ENCODE data around the gene CUTA. TPM values are rescaled to one million over a fixed set of nuclear protein-coding genes. Genes with fewer than 3 reads are reported as not detected.
A peak's percentile ranks its signal among the peaks of the same experiment; 100 is the strongest.

The CUTA gene
- total and polyA plus RNA-seq, 4 donors, result 88.7 to 275 (median 128) TPM

GRCh38 chr6:33433544-33434191 lies 15.8 kb upstream of the CUTA start:
- no peaks in the 10 kb centered on the region for H3K9me3 ChIP-seq (ENCODE audit: control insufficient read depth in 4 of 4, insufficient read depth in 3 of 4, low read length in 3 of 4)
- 32 to 41% methylated on average over 13 to 16 of the region's 17 CpGs for WGBS, 2 donors
- H3K27me3 ChIP-seq (ENCODE audit: control insufficient read depth in 3 of 3, insufficient read depth in 3 of 3, low read length in 2 of 3), result no peaks in the 10 kb centered on the region
- no peak overlapping the region for H3K27ac ChIP-seq (ENCODE audit: low read depth in 1 of 2, low read length in 1 of 2)
- H3K9ac ChIP-seq (ENCODE audit: insufficient read depth in 1 of 2, low read length in 2 of 2), result no peak overlapping the region
- peak in 2 of 3 donors; percentile 13 to 53 for DNase-seq
- peaks cover 3 to 26% (median 25%) of the 10 kb centered on the region in 4 donors for H3K36me3 ChIP-seq (ENCODE audit: control insufficient read depth in 4 of 4, insufficient read depth in 4 of 4, low read length in 4 of 4)
- peaks cover 4 to 36% (median 12%) of the 10 kb centered on the region in 5 donors for H3K4me1 ChIP-seq (ENCODE audit: control insufficient read depth in 5 of 5, insufficient read depth in 5 of 5, low read length in 5 of 5)
- no peak for TF ChIP-seq CTCF (IDR thresholded peaks at IDR 0.05; ENCODE audit: control extremely low read depth, extremely low read depth)
- no peak for ATAC-seq (ENCODE audit: insufficient read depth, low FRiP score)
- no peak overlapping the region for H3K4me3 ChIP-seq

- 100% methylated on average over 1 of the region's 1 CpG for WGBS, 2 donors
- Histone ChIP-seq H3K9me3 (ENCODE audit: control insufficient read depth in 4 of 4, insufficient read depth in 3 of 4, low read length in 3 of 4) (no peaks in the 10 kb centered on the region), H3K36me3 (ENCODE audit: control insufficient read depth in 4 of 4, insufficient read depth in 4 of 4, low read length in 4 of 4) (peaks cover 3 to 22% (median 20%) of the 10 kb centered on the region in 4 donors), H3K4me3 (no peak overlapping the region), H3K27me3 (ENCODE audit: control insufficient read depth in 3 of 3, insufficient read depth in 3 of 3, low read length in 2 of 3) (no peaks in the 10 kb centered on the region), H3K9ac (ENCODE audit: insufficient read depth in 1 of 2, low read length in 2 of 2) (no peak overlapping the region), H3K4me1 (ENCODE audit: control insufficient read depth in 5 of 5, insufficient read depth in 5 of 5, low read length in 5 of 5) (peaks cover 4 to 41% (median 17%) of the 10 kb centered on the region in 5 donors), H3K27ac (ENCODE audit: low read depth in 1 of 2, low read length in 1 of 2) (no peak overlapping the region)
- no peak for DNase-seq
- ATAC-seq (ENCODE audit: insufficient read depth, low FRiP score), result no peak
- TF ChIP-seq CTCF (IDR thresholded peaks at IDR 0.05; ENCODE audit: control extremely low read depth, extremely low read depth), result no peak
These were observed 15.2 kb upstream of the CUTA start for GRCh38 chr6:33433001-33433543.

- TF ChIP-seq CTCF (IDR thresholded peaks at IDR 0.05; ENCODE audit: control extremely low read depth, extremely low read depth), result no peak
- peaks cover 2 to 21% (median 16%) of the 10 kb centered on the region in 4 donors for H3K36me3 ChIP-seq (ENCODE audit: control insufficient read depth in 4 of 4, insufficient read depth in 4 of 4, low read length in 4 of 4)
- no peak overlapping the region for H3K4me3 ChIP-seq
- no peaks in the 10 kb centered on the region for H3K27me3 ChIP-seq (ENCODE audit: control insufficient read depth in 3 of 3, insufficient read depth in 3 of 3, low read length in 2 of 3)
- 43 to 73% methylated on average over 10 of the region's 10 CpGs for WGBS, 2 donors
- no peak overlapping the region for H3K9ac ChIP-seq (ENCODE audit: insufficient read depth in 1 of 2, low read length in 2 of 2)
- DNase-seq (no peak), ATAC-seq (ENCODE audit: insufficient read depth, low FRiP score) (no peak)
- peaks cover 4 to 41% (median 17%) of the 10 kb centered on the region in 5 donors for H3K4me1 ChIP-seq (ENCODE audit: control insufficient read depth in 5 of 5, insufficient read depth in 5 of 5, low read length in 5 of 5)
- no peak overlapping the region for H3K27ac ChIP-seq (ENCODE audit: low read depth in 1 of 2, low read length in 1 of 2)
- H3K9me3 ChIP-seq (ENCODE audit: control insufficient read depth in 4 of 4, insufficient read depth in 3 of 4, low read length in 3 of 4), result no peaks in the 10 kb centered on the region
These were observed 14.6 kb upstream of the CUTA start for GRCh38 chr6:33432546-33432945.

Data from lung (tissue), 12 donors.